Measurements from ENCODE around the gene PLEKHN1.

DNA sequence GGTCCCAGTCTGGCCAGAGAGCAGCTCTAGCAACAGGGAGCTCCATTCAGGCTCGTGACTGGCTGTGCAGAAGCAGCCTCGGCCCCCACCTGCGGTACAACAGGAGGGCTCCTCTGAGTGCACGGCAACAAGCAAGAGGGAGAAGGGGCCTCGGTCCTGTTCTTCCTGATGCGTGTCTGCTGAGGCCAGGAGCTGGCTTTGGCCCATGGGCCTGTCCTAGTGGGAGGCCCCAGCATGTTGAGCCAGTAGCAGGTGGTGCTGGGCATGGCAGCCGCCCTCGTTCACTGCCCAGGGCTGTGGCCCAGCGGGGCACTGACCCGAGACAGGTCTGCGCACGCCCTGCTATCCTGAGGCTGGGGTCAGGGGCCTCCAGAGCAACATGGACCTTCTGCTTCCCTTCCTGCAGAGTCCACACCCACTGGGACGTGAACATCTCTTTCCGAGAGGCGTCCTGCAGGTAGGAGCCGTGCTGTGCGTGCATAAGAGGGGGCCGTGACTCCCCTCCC is 35.6 kb upstream of the PLEKHN1 start:
- TF ChIP-seq, protein P1, sequence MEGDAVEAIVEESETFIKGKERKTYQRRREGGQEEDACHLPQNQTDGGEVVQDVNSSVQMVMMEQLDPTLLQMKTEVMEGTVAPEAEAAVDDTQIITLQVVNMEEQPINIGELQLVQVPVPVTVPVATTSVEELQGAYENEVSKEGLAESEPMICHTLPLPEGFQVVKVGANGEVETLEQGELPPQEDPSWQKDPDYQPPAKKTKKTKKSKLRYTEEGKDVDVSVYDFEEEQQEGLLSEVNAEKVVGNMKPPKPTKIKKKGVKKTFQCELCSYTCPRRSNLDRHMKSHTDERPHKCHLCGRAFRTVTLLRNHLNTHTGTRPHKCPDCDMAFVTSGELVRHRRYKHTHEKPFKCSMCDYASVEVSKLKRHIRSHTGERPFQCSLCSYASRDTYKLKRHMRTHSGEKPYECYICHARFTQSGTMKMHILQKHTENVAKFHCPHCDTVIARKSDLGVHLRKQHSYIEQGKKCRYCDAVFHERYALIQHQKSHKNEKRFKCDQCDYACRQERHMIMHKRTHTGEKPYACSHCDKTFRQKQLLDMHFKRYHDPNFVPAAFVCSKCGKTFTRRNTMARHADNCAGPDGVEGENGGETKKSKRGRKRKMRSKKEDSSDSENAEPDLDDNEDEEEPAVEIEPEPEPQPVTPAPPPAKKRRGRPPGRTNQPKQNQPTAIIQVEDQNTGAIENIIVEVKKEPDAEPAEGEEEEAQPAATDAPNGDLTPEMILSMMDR (IDR thresholded peaks at IDR 0.05): no peak
- no peak for TF ChIP-seq POLR2A (IDR thresholded peaks at IDR 0.05)

All from vagina (tissue), 2 donors.